BJ (cell line): ENCODE data around the gene SLC12A7. TPM values are rescaled to one million over a fixed set of nuclear protein-coding genes. Genes with fewer than 3 reads are reported as not detected.

Source experiments
- CTCF ChIA-PET: fragments of 350-600 bp; formaldehyde crosslinking; extraction: SDS; loops from one replicate; lab custom pipeline; 2021; ENCODE audit warnings: antibody characterized with exemption, inconsistent platforms; lab: Yijun Ruan, JAX
- POLR2A ChIA-PET: fragments of 300-600 bp; sonication (Branson Sonifier 250); formaldehyde crosslinking; extraction: SDS; loops from one replicate; lab custom pipeline; 2021; ENCODE audit warnings: antibody characterized with exemption; lab: Charles Lee
- DNase-seq: peaks from one replicate; pipeline ENCODE4 v3.0.0-alpha.2; 2011; ENCODE audit warnings: low read depth
- H3K27me3 ChIP-seq: 2 replicates; pipeline ENCODE4 v1.6.0; 2011; ENCODE audit warnings: low read length; ENCODE audit not compliant: control insufficient read depth, insufficient read depth
- H3K36me3 ChIP-seq: 2 replicates; pipeline ENCODE4 v1.5.1; 2011; ENCODE audit warnings: low read length; ENCODE audit not compliant: control insufficient read depth, insufficient read depth
- H3K4me3 ChIP-seq: 2 replicates; pipeline ENCODE4 v1.5.1; 2011; ENCODE audit warnings: low read depth, mild to moderate bottlenecking, control low read depth, low read length
- polyA plus RNA-seq: library from polyadenylated mRNA; depleted of rRNA; stranded (reverse); fragments of >200 nt; gene quantifications from 2 replicates; pipeline ENCODE4 v1.2.3, GENCODE V29; 2011
- TF ChIP-seq, protein P1 (sequence below): IDR thresholded peaks from 2 replicates; pipeline ENCODE4 v1.5.1; 2011; ENCODE audit warnings: low read depth, mild to moderate bottlenecking, control low read depth, inconsistent platforms, low read length, moderate library complexity; ENCODE audit not compliant: insufficient read depth

Gene SLC12A7
- polyA plus RNA-seq, 1 experiment, result 4.6 TPM

DNA sequence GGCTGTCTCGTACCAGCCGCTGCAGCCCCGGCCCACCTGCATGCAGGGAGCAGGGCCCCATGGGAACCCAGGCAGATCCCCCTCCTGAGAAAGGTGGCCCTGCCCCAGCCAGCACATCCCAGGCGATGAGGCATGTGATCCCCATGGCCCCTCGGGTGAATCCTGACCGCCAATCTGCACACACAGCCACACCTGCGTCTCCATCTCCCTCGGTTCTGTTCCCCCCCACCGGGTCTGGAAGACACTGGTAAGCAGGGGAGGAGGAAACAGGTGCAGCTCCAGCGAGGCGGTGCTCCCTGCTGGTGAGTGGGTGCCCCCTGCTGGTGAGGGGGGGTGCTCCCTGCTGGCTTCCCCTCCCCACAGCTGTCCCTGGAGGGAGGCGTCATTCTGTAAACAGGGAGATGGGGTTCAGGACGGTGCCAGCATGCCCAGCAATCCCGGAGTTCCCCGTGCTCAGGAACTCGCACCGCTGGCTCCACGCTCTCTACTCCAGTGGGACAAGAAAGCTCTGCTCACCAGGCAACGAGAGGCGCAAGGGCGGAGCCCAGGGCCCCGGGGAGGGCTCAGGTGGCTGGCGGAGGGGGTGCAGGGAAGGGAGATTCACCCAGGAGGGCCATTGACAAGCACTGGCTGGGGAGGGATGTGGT is 28.4 kb upstream of the SLC12A7 start:
- H3K4me3 ChIP-seq, result no peak overlapping the region
- DNase-seq, result no peak
- ChIA-PET CTCF (interaction anchor here (0.6 to 5.6 kb wide), 25 partner anchors 8 to 505 kb away, joined by 3 to 71 read pairs (median 5); no protein-coding TSS in a partner anchor), POLR2A (no interaction called here)
- TF ChIP-seq, protein P1, sequence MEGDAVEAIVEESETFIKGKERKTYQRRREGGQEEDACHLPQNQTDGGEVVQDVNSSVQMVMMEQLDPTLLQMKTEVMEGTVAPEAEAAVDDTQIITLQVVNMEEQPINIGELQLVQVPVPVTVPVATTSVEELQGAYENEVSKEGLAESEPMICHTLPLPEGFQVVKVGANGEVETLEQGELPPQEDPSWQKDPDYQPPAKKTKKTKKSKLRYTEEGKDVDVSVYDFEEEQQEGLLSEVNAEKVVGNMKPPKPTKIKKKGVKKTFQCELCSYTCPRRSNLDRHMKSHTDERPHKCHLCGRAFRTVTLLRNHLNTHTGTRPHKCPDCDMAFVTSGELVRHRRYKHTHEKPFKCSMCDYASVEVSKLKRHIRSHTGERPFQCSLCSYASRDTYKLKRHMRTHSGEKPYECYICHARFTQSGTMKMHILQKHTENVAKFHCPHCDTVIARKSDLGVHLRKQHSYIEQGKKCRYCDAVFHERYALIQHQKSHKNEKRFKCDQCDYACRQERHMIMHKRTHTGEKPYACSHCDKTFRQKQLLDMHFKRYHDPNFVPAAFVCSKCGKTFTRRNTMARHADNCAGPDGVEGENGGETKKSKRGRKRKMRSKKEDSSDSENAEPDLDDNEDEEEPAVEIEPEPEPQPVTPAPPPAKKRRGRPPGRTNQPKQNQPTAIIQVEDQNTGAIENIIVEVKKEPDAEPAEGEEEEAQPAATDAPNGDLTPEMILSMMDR, result peak; percentile 83
- H3K27me3 ChIP-seq, result no peaks in the 10 kb centered on the region; the same call in 1 of the 2 replicates
- H3K36me3 ChIP-seq, result no peaks in the 10 kb centered on the region

DNA sequence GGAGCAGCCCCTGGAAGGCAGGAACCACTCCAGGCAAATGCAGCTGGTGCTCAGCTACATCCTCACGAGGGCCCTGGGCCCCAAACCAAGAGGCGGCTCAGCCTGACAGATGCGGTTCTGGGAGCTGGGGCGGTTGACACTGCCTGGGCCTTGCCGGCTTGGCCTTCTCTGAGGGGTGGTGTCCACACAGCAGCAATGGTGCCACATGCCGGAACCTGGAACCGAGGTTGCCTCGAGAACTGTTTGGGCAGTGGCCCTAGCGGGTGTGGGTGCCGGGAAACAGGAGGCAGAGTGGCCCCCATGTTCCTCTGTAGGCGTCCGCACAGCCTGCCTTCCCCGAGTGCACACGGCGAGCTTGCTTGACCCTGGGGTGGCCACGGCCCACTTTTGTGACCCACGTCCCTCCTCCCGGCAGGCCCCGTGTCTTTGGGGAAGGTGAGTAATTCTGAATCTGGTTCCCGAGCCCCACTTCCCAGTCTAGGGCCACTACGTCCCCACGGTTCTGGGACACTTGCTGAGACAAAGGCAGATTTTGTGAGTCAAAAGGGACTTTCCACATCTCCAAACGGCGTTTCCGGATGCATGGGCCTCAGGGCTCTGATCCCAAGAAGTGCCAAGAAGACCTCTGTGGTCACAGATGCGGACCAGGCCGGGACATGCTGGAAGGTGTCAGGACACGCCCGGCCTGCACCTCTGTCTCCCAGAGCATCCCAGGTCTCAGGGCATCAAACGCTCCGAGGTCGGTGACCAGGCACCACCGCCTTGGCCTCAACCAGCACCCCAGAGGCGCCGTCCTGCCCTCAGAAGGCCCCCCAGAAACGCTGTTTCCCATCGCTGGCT is 27.7 kb upstream of the SLC12A7 start:
- TF ChIP-seq, protein P1, result no peak
- ChIA-PET POLR2A (no interaction called here), CTCF (interaction anchor here (0.6 to 5.6 kb wide), 22 partner anchors 8 to 220 kb away, joined by 3 to 71 read pairs (median 5); no protein-coding TSS in a partner anchor)
- Histone ChIP-seq H3K27me3 (no peaks in the 10 kb centered on the region; the same call in 1 of the 2 replicates), H3K4me3 (no peak overlapping the region), H3K36me3 (no peaks in the 10 kb centered on the region)
- DNase-seq, result no peak

DNA sequence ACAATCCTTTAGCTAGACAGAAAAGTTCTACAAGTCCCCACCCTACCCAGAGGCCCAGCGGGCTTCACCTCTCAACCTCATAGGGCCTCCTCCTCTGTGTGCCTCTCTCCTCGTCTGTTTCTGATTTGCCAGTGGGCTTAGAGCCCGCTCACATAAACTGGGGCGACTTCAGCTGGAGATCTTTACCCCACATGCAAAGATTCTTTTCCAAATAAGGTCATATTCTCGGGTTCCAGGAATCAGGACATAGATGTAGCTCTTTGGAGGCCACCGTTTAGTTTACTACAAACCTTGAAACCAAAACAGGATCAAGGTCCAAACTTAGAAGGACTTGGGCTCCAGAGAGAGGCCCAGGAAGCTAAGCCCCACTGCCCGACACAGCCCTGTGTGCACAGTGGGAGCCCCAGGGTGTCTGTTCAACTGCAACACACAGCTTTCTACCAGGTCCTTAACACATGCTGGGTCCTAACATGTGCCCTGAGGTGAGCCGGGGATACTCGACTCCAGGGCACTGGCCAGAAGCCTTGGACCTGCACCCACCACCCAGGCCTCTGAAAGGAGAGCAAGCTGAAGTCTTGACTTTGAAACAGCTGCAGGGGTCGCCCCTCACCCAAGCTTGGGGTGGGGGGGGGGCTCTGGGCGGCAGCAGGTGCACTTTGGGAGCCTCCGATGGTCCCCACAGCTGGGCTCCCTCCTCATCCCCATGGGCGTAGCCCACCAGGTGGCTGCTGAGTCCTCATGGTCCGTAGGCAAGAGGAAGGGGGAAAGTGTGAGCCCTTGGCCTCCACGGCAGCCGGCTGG is 26.8 kb upstream of the SLC12A7 start:
- no peaks in the 10 kb centered on the region for H3K36me3 ChIP-seq
- POLR2A ChIA-PET, result no interaction called here
- DNase-seq, result no peak
- no peaks in the 10 kb centered on the region; the same call in 1 of the 2 replicates for H3K27me3 ChIP-seq
- H3K4me3 ChIP-seq, result no peak overlapping the region
- TF ChIP-seq, protein P1, result no peak
- CTCF ChIA-PET, result interaction anchor here (0.6 to 5.6 kb wide), 9 partner anchors 24 to 506 kb away, joined by 3 to 71 read pairs (median 3); no protein-coding TSS in a partner anchor

DNA sequence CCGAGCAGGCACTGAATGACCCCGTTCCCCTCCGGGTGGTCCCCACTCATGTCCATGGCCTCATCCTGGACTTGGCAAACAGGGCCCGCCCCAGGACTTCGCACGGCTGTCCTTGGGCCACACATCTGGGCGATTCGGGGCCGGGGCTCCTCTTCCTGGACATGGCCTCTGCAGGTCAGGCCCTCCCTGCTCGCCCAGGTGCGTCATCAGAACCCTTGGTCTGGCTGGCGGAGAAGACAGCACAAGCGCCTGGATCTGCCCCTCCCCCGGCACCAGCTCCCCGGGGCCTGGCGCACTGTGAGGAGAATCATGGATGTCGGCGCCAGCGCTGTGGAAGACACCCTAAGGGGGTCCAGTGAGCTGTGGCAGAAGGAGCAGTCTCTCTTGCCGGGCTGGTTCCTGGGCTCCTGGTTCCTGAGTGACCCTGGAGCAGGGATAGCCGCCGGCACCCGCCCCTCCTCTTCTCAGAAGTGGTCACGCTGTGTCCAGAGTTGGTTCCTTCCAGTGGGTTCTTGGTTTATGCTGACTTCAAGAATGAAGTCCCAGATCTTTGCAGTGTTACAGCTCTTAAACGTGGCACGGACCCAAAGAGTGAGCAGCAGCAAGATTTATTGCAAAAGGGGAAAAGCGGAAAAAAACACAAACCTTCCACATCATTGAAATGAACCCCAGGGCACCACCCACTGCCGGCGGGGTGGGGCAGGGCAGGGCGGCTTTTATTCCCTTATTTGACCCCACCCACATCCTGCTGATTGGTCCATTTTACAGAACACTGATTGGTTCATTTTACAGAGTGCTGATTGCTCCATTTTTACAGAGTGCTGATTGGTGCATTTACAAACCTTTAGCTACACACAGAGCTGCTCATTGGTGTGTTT is 25.9 kb upstream of the SLC12A7 start:
- ChIA-PET POLR2A (no interaction called here), CTCF (interaction anchor here (0.6 to 5.6 kb wide), 10 partner anchors 10 to 507 kb away, joined by 3 to 71 read pairs (median 3); no protein-coding TSS in a partner anchor)
- Histone ChIP-seq H3K27me3 (no peaks in the 10 kb centered on the region; the same call in 1 of the 2 replicates), H3K36me3 (no peaks in the 10 kb centered on the region), H3K4me3 (no peak overlapping the region)
- TF ChIP-seq, protein P1, result no peak
- no peak for DNase-seq
